PC-9 (cell line): ENCODE results near the gene CACNA1B.

Experiments
- CTCF ChIP-seq: fragments of 200-600 bp; sonication (generic); conservative IDR thresholded peaks from 2 replicates; pipeline ENCODE4 v1.6.1; 2017; ENCODE audit warnings: mixed run types, antibody characterized with exemption, mild to moderate bottlenecking, moderate library complexity
- EZH2 ChIP-seq: fragments of 200-600 bp; sonication (generic); IDR thresholded peaks from 2 replicates; pipeline ENCODE4 v1.8.0; 2017; ENCODE audit warnings: antibody characterized with exemption, low read depth

DNA sequence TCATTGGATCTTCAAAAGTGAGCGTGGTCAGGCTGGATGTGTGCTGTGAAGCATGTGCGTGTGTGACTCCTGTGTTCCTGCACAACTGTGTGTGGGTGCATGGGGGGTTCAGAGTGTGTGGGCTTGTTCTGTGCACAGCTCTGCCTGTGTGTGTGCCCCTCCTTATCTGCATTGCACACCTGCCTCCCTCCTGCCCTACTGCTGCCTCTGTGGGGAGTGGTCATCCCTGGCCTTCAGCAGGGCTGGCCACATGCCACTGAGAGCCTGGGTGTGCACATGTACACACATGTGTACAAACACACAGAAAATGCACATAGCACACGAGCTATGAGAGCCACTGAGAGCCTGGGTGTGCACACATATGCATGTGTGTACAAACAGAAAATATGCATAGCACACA lies 92.1 kb downstream of the CACNA1B start:
- TF ChIP-seq CTCF (no peak), EZH2 (no peak)
